NCI-H2196 (cell line): ENCODE results near the gene CRKL.
"Not testable (repeated sequence)": the region's sequence is repeated elsewhere in the genome, so short reads cannot be mapped to it uniquely, and the experiment has no call there.

ENCODE experiments used
- DNase-seq: peaks from one replicate; lab custom pipeline; 2025; ENCODE audit not compliant: unreplicated experiment; lab: John Stamatoyannopoulos, UW

The CRKL gene

GRCh38 chr22:20965888-20966855, 49.0 kb downstream of the CRKL start:
- no peak for DNase-seq

DNA sequence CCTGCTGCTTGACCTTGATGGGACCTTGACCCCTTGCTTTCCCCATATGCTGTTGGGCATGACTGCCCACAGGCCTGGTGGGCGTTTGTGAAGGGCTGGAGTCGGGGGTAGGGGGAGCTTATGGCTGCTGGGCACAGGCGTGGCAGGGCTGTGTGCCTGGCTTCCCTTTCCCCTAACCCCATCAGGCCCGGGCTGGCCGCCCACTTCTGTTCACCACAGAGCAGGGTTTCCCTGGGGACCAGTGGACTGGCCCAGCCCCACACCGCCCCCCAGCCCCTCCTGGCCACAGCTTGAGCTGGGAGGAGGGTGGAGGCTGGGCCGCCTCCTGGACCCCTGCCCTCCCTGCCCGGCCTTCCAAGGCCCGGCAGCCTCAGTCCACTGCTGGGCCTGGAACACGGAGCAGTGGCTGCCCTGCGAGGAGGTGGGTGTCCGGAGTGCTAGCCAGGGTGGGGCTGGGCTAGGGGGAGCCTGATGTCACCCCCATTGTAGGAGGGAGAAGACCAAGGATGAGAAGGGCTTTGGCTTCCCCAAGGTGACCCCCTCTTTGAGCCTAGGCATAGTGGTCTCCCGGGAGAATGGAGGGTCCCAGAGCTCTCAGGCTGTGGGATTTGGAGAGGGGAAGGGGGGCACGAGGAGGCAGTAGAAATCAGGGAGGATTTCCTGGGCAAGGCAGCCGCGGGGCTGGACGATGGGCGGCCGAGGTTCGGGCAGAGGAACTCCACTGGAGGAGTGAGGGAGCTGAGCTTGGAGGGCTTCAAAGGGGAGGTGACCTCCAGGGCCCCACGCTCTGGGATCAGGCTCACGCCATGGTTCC, 49.9 kb downstream of the CRKL start, which contains the start of gene AIFM3:
Gene AIFM3, plus strand, starts transcription at position 373 of the 814 bp plus-strand sequence. CDS start 690 bp downstream, outside the sequence.
- no peak for DNase-seq

- DNase-seq: no peak
These were observed 50.5 kb downstream of the CRKL start for GRCh38 chr22:20967697-20968211.

GRCh38 chr22:20968281-20968977, 51.2 kb downstream of the CRKL start:
- no peak for DNase-seq

GRCh38 chr22:20970939-20971657, 53.9 kb downstream of the CRKL start:
- DNase-seq: no peak

DNA sequence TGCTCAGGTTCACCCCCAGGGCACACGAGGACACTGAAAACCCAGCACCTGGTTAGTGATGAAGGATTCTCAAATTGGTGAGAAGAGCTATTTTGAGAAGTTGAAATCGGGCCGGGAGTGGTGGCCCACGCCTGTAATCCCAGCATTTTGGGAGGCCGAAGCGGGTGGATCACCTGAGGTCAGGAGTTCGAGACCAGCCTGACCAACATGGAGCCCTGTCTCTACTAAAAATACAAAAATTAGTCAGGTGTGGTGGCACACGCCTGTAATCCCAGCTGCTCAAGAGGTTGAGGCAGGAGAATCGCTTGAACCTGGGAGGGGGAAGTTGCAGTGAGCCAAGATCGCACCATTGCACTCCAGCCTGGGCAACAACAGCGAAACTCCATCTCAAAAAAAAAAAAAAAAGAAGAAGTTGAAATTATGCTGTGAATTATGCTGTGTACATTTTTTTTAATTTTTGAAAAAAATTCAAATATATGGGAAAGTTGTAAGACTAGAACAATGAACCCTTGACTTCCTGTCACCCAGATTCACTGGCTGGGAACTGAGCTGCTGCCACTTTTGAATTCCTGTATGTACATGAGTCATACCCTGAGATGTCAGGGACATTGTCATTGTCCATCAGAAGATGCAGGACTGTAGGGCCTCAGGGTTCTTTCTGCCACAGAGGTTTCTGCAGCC, 54.9 kb downstream of the CRKL start:
- DNase-seq: not testable (repeated sequence)

DNA sequence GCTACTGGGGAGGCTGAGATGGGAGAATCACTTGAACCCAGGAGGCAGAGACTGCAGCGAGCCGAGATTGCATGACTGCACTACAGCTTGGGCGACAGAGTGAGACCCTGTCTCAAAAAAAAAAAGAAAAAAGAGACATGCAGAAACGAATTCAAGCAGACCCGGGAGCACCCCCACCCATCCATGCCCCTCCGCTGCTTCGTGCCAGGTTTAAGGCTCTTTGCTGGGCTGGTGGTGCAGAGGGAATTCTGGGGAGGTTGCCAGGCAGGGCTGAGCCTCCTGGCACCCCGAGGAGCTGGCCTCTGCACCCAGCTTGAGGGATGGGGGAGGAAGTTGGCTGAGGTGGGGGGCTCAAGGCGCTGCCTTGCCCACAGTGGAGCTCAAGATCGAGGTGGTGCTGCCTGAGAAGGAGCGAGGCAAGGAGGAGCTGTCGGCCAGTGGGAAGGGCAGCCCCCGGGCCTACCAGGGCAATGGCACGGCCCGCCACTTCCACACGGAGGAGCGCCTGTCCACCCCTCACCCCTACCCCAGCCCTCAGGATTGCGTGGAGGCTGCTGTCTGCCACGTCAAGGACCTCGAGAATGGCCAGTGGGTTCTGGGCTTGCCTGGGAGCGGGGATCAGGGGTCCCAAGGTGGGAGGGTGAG, 55.8 kb downstream of the CRKL start:
- DNase-seq: no peak

- no peak for DNase-seq
These were observed 56.6 kb downstream of the CRKL start for GRCh38 chr22:20973634-20974286.

DNA sequence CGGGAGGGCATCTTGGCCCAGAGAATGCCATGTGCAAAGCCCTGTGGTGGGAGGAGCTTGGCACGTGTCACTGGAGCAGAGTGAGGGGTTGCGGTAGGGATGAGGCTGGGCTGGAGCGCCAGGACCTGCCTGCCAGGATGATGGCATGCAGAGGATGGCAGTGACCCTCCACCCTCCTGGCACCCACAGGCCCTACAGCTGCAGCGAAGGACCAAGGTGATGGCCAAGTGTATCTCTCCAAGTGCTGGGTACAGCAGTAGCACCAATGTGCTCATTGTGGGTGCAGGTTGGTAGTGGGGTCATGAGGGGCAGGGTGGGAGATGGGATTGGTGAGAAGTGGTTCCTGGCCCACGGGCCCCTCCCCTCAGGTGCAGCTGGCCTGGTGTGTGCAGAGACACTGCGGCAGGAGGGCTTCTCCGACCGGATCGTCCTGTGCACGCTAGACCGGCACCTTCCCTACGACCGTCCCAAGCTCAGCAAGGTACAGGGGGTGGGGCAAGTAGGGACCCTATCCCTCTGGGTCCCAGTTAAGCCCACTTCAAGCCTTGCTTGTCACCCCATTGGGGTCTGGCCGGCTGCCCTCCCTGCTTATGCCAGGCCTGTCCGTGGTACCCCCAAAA, 57.2 kb downstream of the CRKL start:
- DNase-seq: no peak

GRCh38 chr22:20975541-20976290, 58.5 kb downstream of the CRKL start:
- DNase-seq: no peak

DNA sequence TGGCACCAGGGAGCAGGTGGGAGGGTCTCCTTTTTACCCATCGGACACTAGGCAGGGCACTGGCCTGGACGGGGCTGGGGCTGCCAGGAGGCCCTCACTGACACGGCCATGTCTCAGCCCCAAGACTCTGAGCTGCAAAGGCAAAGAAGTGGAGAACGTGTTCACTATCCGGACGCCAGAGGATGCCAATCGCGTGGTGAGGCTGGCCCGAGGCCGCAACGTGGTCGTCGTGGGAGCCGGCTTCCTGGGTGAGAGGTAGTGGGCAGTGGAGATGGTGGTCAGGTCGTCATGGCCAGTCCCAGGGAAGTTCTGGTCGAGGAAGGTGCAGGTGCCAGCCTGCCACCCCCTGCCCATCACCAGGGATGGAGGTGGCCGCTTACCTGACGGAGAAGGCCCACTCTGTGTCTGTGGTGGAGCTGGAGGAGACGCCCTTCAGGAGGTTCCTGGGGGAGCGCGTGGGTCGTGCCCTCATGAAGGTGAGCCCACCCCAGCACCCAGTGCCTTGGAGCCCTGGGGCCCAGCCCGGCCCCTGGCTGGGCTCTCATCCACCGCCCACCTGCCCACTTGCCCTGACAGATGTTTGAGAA, 59.2 kb downstream of the CRKL start:
- no peak for DNase-seq

DNA sequence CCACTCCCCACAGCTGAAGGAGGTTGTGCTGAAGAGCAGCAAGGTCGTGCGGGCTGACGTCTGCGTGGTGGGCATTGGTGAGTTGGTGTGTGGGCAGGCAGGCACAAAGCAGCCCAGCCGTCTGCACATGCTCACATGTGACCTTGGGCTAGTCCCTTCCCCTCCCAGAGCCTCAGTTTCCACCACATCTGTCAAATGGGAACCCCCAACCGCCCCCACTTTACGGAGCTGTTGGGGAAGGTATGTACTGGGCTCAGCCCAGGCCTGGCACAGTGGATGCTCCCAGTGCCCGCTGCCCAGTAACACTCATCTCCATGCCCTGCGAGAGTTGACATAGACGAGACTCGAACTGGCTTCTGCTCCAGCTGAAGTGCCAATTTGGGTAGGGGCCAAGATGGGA, 59.8 kb downstream of the CRKL start:
- DNase-seq: no peak

DNA sequence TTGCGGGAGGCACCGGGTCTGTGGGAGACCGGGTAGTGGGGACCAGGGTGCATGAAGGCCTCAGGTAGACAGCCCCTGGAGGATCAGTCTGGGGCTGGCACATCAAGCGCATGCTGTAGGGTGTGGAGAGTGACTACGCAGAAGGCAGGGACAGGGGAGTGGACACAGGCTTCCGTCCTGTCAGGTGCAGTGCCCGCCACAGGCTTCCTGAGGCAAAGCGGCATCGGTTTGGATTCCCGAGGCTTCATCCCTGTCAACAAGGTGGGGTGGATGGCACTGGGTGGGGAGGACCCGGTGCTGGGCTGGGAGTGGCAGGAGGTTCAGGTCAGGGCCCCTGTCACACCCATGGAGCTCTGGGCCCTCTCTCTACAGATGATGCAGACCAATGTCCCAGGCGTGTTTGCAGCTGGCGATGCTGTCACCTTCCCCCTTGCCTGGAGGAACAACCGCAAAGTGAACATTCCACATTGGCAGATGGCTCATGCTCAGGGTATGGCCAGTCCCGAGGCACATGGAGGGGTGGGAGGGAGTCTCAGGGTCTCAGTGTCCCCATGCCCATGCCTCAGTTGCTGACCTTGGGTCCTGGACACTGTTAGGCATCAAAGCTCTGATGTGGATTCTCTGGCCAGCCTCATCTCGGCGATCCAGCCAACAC, 60.4 kb downstream of the CRKL start:
- DNase-seq: no peak

GRCh38 chr22:20978419-20978818, 61.2 kb downstream of the CRKL start:
- DNase-seq: no peak

GRCh38 chr22:20979243-20979809, 62.1 kb downstream of the CRKL start:
- DNase-seq: no peak

- DNase-seq: no peak
These were observed 62.8 kb downstream of the CRKL start for GRCh38 chr22:20979940-20980453.
